ENCODE measurements around the gene PRELID3B. TPM values are rescaled to one million over a fixed set of nuclear protein-coding genes. Genes with fewer than 3 reads are reported as not detected.

The PRELID3B gene
- total and polyA plus RNA-seq, 2 of the 13 experiments (the other 11 are each of a cell fraction or from before 2014, with no cell fraction given): 23.3 to 42.6 TPM

GRCh38 chr20:59075934-59076508 is 33.4 kb upstream of the PRELID3B start:
- intact Hi-C loops (cut with micrococcal nuclease; ENCODE audit: unreplicated experiment): no loop called here
- CTCF ChIA-PET (ENCODE audit: low intra/inter-chr PET ratio, low total read pairs): no interaction called here
- peaks cover 4 to 51% of the 10 kb centered on the region in 2 experiments for H3K27me3 ChIP-seq (ENCODE audit: control insufficient read depth in 1 of 2, insufficient read depth in 2 of 2, low read length in 2 of 2)
- no peak overlapping the region for H3K9ac ChIP-seq (ENCODE audit: insufficient read depth, low read depth, low read length)
- DNase-seq (ENCODE audit: low spot score) (no peak), FAIRE-seq (no peak), ATAC-seq (no peak)
- H3K4me3 ChIP-seq (replicated peaks in 1 of 3; ENCODE audit: insufficient read depth in 1 of 3, low read depth in 2 of 3, low read length in 3 of 3): no peak overlapping the region
- H3K4me2 ChIP-seq (ENCODE audit: low read depth, low read length): no peak overlapping the region
- H2AFZ ChIP-seq (ENCODE audit: low read length): no peak overlapping the region
- WGBS (ENCODE audit: low lambda C conversion rate): 0% methylated on average over 4 of the region's 4 CpGs
- in situ Hi-C loops (cut with HindIII; ENCODE audit: extremely low pct_ligation_motif_present, low pct_unique_long_range_greater_than_20kb): no loop called here
- no peaks in the 10 kb centered on the region for H3K79me2 ChIP-seq (ENCODE audit: insufficient read depth, low read length)
- no peaks in the 10 kb centered on the region for H3K9me3 ChIP-seq (ENCODE audit: low read length)
- BruUV-seq (replicated peaks): no TSS peak
- POLR2A ChIA-PET: no interaction called here
- no peaks in the 10 kb centered on the region for H3K4me1 ChIP-seq (ENCODE audit: insufficient read depth, low read length)
- H3K27ac ChIP-seq (ENCODE audit: extremely low read length, insufficient read depth, low read length): no peak overlapping the region
- TF ChIP-seq ZNF598 (CRISPR knock-in tag; IDR thresholded peaks at IDR 0.05; ENCODE audit: borderline replicate concordance) (no peak), REXO4 (CRISPR knock-in tag; IDR thresholded peaks at IDR 0.05; ENCODE audit: borderline replicate concordance) (no peak), HINFP (CRISPR knock-in tag; IDR thresholded peaks at IDR 0.05; ENCODE audit: low read depth) (no peak), RNF219 (CRISPR knock-in tag; IDR thresholded peaks at IDR 0.05) (no peak), ZNF44 (CRISPR knock-in tag; IDR thresholded peaks at IDR 0.05) (no peak), ZNF337 (CRISPR knock-in tag; IDR thresholded peaks at IDR 0.05; ENCODE audit: borderline replicate concordance, low read depth) (no peak), HES4 (CRISPR knock-in tag; IDR thresholded peaks at IDR 0.05; ENCODE audit: borderline replicate concordance) (no peak), ZNF781 (CRISPR knock-in tag; IDR thresholded peaks at IDR 0.05; ENCODE audit: borderline replicate concordance, not compliant biosample characterization) (no peak)
- no peaks in the 10 kb centered on the region for H3K36me3 ChIP-seq (replicated peaks in 1 of 2; ENCODE audit: control insufficient read depth in 1 of 2, insufficient read depth in 2 of 2, low read length in 2 of 2)
- H4K20me1 ChIP-seq (ENCODE audit: insufficient read depth, low read length): no peaks in the 10 kb centered on the region

Data from HepG2 (cell line).